ENCODE results near the gene SP2. TPM values are rescaled to one million over a fixed set of nuclear protein-coding genes. Genes with fewer than 3 reads are reported as not detected.

SP2 gene
- total and polyA plus RNA-seq, 2 donors (not counting 1 experiment from before 2014, with no cell fraction given): 25.4 to 32.5 TPM

- ATAC-seq (ENCODE audit: low read depth): no peak
- no peak for TF ChIP-seq EZH2 (IDR thresholded peaks at IDR 0.05; ENCODE audit: borderline replicate concordance, insufficient read depth, low read depth, low read length, poor library complexity, severe bottlenecking)
- TF ChIP-seq CTCF (IDR thresholded peaks at IDR 0.05): no peak
- no peaks in the 10 kb centered on the region for H3K36me3 ChIP-seq (replicated peaks in 1 of 2; ENCODE audit: control extremely low read depth in 1 of 2, control insufficient read depth in 1 of 2, extremely low read depth in 1 of 2, insufficient read depth in 2 of 2, low read length in 1 of 2)
- no peaks in the 10 kb centered on the region for H3K79me2 ChIP-seq (ENCODE audit: control insufficient read depth, insufficient read depth, low read length)
- H3K4me1 ChIP-seq (ENCODE audit: control insufficient read depth in 2 of 2, insufficient read depth in 2 of 2, low read length in 2 of 2): peaks cover 30 to 39% of the 10 kb centered on the region in 2 donors
- Mint-ChIP-seq H3K27ac (peak overlapping the region; percentile 63), H3K9me3 (ENCODE audit: insufficient read depth) (no peaks in the 10 kb centered on the region), H3K4me3 (no peak overlapping the region), H3K27me3 (peaks cover 58% of the 10 kb centered on the region), H3K4me1 (peaks cover 23% of the 10 kb centered on the region)
- H3K9ac ChIP-seq (ENCODE audit: low read length): no peak overlapping the region
- WGBS (ENCODE audit: insufficient coverage): 18% methylated on average over 31 of the region's 31 CpGs
- ChIA-PET CTCF (interaction anchor here (1.0 to 19.9 kb wide), 3 partner anchors 42 to 148 kb away, joined by 3 to 436 read pairs (median 3); partner anchors contain the start of genes CDK5RAP3 and SP2), POLR2A (no interaction called here)
- no peak overlapping the region for H3K27ac ChIP-seq (ENCODE audit: low read length in 2 of 2)
- peaks cover 0 to 13% (median 0%) of the 10 kb centered on the region in 3 donors for H3K9me3 ChIP-seq (ENCODE audit: control extremely low read depth in 1 of 3, control insufficient read depth in 2 of 3, insufficient read depth in 1 of 3, low read length in 2 of 3)
- intact Hi-C loops (cut with micrococcal nuclease): no loop called here
- peak overlapping the region; percentile 48 for H3K4me2 ChIP-seq (replicated peaks; ENCODE audit: low read depth, low read length, poor library complexity, severe bottlenecking)
- H2AFZ ChIP-seq (ENCODE audit: insufficient read depth, low read depth, low read length, poor library complexity, severe bottlenecking): no peak overlapping the region
- DNase-seq: peak; percentile 8
- no peak overlapping the region for H3K4me3 ChIP-seq (ENCODE audit: control extremely low read depth in 1 of 5, extremely low read depth in 1 of 5, insufficient read depth in 1 of 5, low read depth in 2 of 5, low read length in 4 of 5)
- H4K20me1 ChIP-seq (ENCODE audit: control insufficient read depth, insufficient read depth, low read length, poor library complexity, severe bottlenecking): no peaks in the 10 kb centered on the region
- H3K27me3 ChIP-seq (replicated peaks in 1 of 4; ENCODE audit: control extremely low read depth in 1 of 4, control insufficient read depth in 3 of 4, insufficient read depth in 4 of 4, low read length in 3 of 4): peaks cover 0 to 79% (median 52%) of the 10 kb centered on the region in 4 experiments
These were observed 49.2 kb upstream of the SP2 start for GRCh38 chr17:47846716-47847340.

Measured in B cell (primary cell).